ENCODE measurements around the gene PLPPR3.
"Not testable (repeated sequence)": the region's sequence is repeated elsewhere in the genome, so short reads cannot be mapped to it uniquely, and the experiment has no call there.

Gene PLPPR3

DNA sequence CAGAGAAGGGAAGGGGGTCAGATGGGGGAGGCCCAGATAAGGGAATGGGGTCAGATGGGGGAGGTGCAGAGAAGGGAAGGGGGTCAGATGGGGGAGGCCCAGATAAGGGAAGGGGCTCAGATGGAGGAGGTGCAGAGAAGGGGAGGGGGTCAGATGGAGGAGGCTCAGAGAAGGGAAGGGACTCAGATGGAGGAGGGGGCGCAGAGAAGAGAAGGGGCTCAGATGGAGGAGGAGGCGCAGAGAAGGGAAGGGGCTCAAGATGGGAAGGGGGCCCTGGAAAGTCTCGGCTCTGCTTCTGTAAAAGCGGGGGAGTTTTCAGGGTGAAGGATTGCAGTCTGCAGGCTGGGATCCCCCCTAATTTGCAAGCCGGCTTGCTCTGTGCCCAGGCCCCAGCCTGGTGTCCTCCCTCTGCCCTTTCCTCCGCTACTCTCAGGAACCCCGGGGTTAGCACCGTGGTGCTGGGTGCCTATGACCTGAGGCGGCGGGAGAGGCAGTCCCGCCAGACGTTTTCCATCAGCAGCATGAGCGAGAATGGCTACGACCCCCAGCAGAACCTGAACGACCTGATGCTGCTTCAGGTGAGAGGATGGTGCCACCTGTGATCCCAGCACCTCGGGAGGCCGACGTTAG, 7.5 kb upstream of the PLPPR3 start:
- no peak for DNase-seq (ENCODE audit: low read depth)

- no peak for DNase-seq (ENCODE audit: low read depth)
These were observed 6.1 kb upstream of the PLPPR3 start, which contains the start of gene AZU1 for GRCh38 chr19:827710-828321. AZU1 (plus strand) TSS chr19:827837; CDS start chr19:827847, 10 bp downstream.

DNA sequence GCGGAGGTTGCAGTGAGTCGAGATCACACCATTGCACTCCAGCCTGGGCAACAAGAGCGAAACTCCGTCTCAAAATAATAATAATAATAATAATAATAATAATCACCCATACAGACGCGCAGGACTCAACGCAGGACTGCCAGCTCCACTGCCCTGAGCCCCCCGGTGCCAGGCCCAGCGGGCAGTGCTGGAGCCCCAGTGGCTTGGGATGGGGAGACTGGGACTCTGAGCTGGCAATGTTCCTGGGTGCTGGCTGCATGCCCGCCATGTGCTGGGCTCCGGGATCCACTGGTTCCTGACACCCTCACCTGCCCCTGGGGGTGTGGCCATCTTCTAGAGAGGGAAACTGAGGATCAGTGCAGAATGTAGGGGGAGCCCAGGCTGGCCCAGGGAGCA, 5.6 kb upstream of the PLPPR3 start:
- no peak for DNase-seq (ENCODE audit: low read depth)

DNA sequence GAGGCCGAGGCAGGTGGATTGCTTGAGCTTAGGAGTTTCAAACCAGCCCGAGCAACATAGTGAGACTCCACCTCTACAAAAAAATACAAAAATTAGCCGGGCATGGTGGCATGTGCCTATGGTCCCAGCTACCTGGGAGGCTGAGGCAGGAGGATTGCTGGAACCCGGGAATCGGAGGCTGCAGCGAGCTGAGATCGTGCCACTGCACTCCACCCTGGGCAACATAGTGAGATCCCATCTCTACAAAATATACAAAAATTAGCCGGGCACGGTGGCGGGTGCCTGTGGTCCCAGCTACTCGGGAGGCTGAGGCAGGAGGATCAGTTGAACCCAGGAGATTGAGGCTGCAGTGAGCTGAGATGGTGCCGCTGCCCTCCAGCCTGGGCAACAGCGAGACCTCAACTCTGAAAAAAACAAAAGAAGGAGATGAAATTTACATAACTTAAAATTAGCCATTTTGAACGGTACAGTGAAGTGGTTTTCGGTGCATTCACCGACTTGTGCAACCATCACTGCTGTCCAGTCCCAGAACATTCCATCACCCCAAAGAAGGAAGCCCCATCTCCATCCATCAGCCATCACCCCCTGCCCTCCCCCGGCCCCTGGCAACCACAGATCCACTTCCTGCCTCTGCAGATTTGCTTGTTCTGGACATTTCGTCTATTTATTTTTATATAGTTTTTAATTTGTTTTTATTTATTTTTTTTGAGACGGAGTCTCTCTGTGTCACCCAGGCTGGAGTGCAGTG, 4.3 kb upstream of the PLPPR3 start:
- DNase-seq (ENCODE audit: low read depth): no peak

- DNase-seq (ENCODE audit: low read depth): no peak
These were observed 3.1 kb upstream of the PLPPR3 start for GRCh38 chr19:824885-825284.

GRCh38 chr19:823565-824121, 1.9 kb upstream of the PLPPR3 start:
- DNase-seq (ENCODE audit: low read depth): no peak

GRCh38 chr19:821231-821824, 427 bp downstream of the PLPPR3 start:
- no peak for DNase-seq (ENCODE audit: low read depth)

DNA sequence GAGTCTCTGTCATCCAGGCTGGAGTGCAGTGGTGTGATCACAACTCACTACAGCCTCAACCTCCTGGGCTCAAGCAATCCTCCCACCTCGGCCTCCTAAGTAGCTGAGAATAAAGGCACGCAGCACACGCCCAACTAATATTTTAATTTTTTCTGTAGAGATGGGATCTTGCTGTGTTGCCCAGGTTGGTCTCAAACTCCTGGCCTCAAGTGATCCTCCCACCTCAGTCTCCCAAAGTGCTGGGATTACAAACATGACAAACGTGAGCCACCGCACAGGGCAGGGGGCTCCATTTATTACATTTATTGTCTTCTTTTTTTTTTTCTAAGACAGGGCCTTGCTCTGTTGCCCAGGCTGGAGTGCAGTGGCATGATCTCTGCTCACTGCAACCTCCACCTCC, 1.5 kb downstream of the PLPPR3 start:
- DNase-seq (ENCODE audit: low read depth): not testable (repeated sequence)

GRCh38 chr19:816500-816857, 5.3 kb downstream of the PLPPR3 start:
- no peak for DNase-seq (ENCODE audit: low read depth)

DNA sequence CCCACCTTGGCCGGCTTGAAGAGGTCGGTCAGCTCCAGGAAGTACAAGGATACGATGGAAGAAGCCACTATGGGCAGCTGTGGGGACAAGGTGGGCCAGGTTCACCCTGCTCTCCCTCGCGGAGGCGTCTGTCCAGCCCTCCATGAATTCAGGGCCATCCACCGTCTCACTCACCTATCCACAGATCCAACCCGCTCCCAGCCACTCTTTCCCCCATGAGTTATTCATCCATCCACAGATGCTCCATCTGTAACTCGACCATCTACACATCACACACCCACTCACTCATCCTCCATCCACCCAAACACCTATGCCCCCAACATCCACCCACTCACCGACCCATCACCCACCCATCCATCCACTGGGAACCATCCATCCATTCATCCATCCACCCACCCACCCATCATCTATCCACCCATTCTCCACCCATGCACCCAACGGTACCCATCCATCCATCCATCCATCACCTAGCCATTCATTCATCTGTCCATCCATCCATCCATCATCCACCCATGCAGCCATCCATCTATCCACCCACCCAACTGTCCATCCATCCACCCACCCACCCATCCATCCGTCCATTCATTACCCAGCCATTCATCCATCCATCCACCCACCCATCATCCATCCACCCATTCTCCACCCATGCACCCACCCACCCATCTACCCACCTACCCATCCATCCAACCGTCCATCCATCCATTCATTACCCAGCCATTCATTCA, 5.8 kb downstream of the PLPPR3 start:
- DNase-seq (ENCODE audit: low read depth): no peak

- DNase-seq (ENCODE audit: low read depth): no peak
These were observed 6.5 kb downstream of the PLPPR3 start for GRCh38 chr19:815079-815774.

DNA sequence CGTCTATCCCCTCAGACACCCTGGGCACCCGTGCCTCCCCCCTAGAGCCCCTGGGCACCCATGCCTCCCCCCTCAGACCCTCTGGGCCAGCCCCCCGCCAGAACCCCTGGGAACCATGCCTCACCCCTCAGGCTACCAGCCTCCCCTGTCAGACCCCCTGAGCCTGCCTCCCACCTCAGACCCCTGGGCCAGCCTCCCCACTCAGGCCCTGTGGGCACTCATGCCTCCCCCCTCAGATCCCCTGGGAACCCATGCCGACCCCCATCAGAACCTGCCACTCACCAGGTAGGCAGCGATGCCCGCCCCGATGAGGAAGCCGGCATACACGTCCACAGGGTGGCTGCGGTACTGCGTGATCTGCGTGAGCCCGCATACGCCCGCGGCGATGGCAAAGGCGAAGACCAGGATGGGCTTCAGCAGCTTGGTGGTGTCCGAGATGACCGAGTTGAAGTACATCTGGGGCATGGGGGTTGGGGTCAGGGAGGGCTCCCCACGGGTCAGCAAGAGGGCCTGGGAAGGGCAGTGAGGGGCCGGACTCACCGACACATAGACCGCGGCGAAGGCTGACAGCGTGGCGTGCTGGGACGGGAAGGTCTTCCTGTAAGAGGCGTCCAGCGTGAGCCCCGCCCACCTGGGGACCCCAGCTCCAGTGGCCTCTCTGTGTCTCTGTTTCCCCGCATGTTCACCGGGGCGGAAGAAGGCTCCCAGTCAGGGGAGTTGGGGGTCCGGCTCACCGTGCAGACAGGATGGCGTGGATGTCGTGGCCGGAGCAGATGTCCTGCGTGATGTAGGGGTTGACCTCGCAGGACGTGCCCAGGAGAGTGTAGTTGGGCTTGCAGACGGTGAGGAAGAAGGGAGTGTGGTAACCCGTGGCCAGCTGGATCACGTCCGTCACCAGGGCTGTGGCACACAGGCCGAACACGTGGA, 7.3 kb downstream of the PLPPR3 start:
- DNase-seq (ENCODE audit: low read depth): no peak

DNA sequence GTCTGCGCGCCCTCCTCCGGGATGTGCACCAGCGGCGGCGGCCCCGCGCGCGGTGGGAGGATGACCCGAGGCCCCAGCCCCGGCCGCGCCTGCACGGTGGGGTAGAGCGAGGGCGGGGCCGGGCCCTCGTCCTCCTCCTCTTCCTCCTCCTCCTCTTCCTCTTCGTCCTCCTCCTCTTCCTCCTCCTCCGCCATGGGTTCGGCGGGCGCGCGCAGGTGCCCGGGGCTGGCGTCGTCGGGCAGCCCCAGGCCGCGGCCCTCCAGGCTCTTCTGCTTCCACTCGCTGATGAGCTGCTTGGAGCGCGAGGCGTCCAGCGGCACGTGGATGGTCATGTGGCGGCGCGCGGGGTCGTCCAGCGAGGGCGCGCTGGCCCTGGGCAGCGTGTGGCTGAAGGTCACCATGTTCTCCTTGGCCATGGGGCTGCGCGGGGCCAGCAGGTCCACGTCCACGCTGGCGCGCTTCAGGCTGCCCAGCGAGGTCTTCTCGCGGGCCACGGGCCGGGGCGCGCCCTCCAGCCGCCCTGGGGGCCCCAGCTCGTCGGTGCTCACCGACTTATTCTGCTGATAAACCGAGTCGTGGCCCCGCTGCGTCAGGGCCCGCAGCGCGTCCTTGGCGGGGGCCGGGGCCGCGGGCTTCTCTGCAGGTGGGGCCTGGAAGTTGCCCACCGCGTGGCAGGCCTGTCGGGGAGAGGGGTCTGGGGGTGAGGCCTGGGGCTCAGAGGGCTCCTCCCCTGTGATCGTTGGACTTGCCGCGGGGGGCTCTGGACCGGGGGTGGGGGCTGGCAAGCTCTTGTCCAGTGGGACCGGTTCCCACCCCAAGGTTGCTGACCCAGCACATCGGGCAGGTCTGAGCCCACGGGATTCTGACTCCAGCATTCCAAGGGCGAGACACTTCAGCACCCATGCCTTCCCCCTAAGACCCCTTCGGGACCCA, 8.3 kb downstream of the PLPPR3 start:
- DNase-seq (ENCODE audit: low read depth): no peak

- DNase-seq (ENCODE audit: low read depth): no peak
These were observed 9.0 kb downstream of the PLPPR3 start for GRCh38 chr19:812747-813218.

GRCh38 chr19:812049-812746, 9.6 kb downstream of the PLPPR3 start:
- DNase-seq (ENCODE audit: low read depth): no peak

- DNase-seq (ENCODE audit: low read depth): no peak
These were observed 10.2 kb downstream of the PLPPR3 start for GRCh38 chr19:811506-812048.

GRCh38 chr19:810883-811489, 10.8 kb downstream of the PLPPR3 start:
- no peak for DNase-seq (ENCODE audit: low read depth)
